Midbrain (tissue), 1 donor: Measurements from ENCODE around the gene ZNF423.
"Not testable (repeated sequence)": the region's sequence is repeated elsewhere in the genome, so short reads cannot be mapped to it uniquely, and the experiment has no call there.

Experiments
- DNase-seq: peaks from one replicate; lab custom pipeline; 2025; lab: John Stamatoyannopoulos, UW

The ZNF423 gene

DNA sequence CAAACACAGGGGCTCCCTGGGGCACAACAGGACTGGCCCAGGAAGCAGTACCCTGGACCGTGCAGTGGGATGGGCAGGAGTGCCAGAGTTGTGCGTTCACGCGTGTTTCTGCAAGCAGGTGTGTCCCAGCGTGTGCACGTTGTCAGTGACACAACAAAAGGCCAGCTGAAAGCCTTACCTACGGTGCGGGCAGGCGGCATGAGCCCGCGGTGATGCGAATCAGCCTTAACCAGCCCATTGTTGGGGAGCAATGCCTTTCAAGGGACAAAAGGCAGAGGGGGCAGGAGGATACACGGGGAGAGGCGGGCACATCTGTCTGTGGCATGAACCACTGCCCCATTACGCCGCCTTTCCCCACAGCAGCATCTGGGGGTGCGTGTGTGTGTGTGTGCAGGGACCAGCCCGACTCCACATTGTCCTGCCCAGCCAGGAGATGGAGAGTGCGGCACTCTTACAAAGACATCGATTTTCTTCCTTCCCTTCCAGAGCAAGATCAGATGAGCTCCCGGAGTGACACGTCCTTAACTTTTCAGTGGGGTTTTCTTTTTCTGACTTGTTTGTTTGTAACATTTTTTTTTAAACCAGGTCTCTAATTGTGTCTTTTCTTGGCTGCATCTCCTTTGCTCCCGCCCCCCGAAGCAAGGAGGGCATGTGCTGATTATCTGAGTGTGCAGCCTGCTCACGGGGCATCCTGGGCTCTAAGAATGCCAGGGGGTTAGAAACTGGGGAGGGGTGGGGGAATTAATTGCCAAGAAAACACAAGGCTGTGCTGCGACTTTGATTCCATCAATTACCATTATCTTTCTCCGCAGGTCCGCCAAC is 158.1 kb downstream of the ZNF423 start:
- no peak for DNase-seq

DNA sequence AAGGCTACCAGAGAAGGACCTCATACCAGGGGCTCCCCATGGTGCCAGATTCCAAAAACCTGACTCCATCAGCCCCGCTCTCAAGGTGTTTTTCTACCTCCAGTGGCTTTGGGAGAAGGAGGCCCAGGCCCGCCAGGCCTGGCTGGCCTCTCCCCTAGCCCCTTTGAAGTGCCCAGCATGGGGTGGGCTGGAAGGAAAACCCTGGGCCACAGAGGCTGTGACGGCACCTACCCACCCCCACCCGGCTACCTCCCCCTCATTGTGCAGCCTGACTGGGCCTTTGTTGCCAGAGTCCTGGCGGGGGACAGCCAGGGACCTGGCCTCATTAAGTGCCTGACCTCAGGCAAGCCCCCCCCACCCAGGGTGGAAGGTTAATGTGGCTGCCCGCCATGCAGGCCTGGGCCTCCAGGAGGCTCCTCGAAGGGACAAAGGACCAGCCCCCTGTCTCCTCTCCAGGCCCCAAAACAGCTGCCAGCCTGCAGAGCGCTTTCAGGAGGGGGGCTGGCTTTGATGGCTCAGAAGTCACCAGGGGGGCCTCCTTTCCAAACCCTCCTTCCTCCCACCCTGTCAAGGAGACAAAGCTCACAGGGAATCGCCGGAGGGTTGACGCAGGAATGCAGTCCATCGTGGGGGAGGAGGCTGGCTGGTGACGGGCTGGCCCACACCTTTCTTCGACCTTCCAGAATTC is 159.4 kb downstream of the ZNF423 start:
- no peak for DNase-seq

DNA sequence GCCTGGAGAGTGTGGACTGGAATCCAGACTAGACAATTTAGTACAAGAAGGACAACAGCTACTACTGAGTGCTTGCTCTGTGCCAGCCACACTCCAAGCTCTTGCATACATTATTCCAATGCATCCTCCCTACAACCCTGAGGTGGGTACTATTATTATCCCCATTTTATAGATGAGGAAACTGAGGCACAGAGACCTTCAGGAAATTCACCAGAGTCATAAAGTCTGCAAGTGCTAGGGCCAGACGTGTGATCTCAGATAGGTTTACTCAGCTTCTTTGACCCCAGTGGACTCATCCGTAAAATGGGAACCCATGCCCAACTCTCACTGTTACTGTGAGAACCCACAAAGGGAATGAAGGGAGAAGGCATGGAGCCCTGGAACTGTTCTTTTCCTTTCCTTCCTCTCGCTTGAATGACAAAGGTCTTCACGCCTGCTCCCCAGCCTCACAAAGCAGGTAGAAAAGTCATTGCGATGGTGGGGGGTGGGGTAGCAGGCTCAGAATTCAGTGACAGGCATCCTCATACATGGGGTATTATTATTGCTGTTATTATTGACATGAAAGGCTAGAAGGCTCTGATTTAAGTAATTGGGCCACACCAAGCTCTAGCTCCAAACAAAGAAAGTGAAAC is 160.0 kb downstream of the ZNF423 start:
- DNase-seq: no peak

DNA sequence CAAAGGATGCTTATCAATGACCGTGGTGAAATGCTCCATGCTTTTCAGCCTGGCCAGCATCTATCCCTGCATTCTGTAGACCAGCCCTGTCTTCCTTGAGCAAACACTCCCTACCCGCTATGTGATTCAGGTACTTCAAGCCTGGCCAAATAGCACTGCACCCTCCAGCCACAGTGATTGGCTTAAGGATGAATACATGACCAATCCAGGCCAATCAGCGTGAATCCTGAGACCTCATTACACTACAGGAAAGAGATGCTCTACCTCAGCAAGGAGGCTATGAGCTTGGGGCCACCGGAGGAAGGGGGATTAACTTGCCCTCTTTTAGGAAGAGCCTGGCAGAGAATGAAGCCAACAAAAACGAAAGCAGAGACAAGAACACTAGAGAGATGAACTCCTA is 162.5 kb downstream of the ZNF423 start:
- DNase-seq: no peak

DNA sequence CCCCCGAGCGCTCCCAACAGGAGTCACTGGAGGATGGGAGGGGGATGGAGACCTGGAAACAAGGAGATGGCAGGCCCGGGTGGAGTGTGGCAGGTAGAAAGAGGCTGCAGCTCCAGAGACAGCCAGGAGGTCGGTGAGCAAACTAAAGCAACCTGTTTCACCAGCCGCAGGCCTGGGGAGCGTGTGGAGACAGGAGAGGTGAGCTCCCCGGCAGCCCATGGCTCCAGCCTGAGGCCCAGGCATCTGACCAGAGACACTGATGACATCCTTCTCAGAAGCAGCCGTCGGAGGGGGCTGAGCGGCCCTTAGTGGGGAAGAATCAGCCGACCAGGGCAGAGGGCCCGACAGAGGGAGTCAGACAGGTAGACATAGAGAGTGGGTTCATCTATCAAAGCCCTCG is 165.1 kb downstream of the ZNF423 start:
- no peak for DNase-seq

DNA sequence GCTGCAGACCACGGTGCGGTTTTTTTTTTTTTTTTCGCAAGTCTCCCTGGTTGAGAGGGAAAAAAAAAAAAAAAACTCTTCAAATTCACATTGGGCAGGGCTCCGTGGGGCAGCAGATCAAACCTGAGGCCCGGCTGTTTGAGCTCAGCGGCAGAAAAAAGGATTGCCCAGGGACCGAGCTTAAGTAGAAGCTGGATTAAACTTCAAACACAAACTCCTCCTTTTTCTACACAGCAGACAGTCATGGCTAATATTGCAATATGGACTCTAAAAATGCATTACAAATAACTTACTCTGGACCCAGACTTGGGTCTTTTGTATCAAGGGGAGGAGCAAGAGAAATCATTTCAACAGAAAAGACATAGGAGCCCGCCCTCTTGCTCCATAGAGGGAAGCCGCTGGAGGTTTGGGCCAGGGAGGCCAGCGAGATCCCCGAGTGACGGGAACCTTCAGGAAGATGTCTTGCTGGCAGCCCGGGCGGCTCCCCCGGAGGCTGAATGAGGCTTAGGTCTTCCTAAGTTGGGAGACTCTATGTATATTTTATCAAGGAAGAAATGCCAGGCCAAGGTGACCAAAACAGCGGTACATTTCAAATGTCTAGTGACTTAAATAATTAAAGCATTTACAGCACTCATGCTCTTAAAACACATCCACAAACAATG is 167.7 kb downstream of the ZNF423 start:
- DNase-seq: no peak

DNA sequence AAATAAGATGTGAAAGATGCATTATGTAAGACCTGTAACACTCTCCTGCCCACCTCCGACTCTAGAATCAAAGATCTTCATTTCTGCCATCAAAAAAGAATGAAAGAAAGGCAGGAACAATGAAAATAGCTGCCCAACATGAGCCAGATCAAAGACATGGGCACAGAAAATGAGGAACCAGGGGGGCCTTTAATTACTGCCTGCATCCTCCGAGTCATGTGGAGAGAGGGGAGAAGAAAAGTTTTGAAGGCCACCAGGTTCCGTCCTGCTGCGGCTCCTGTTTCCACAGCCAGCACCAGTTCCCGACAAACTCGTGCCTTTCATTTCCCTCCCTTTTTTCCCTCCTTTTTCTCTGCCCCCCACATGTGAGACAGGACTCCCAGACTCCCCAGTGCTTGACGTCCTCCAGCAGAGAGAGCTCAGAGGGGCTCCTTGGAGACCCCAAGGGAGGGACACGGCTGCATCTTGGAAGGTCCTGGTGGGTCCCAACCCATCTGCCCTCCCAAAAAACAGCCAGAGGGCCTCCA is 168.4 kb downstream of the ZNF423 start:
- no peak for DNase-seq

DNA sequence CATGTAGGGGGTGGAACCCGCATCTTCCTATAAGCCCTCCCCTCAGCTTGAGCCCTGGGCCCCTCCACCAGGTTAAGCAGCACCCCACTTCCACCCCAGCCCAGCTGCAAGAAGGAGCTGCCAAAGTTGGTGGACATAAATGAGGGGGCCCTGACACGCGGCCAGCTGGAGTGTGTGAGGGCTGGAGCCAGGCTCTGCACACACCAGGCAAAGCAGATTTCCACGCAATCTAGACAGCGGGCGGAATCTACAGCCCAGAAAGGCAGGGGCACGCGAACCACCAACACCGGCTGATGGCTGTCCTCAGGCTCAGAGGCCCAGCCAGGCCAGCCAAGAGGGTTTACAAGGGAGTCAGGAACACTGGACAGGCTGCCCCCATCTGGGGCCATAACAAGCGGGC is 171.2 kb downstream of the ZNF423 start:
- no peak for DNase-seq

DNA sequence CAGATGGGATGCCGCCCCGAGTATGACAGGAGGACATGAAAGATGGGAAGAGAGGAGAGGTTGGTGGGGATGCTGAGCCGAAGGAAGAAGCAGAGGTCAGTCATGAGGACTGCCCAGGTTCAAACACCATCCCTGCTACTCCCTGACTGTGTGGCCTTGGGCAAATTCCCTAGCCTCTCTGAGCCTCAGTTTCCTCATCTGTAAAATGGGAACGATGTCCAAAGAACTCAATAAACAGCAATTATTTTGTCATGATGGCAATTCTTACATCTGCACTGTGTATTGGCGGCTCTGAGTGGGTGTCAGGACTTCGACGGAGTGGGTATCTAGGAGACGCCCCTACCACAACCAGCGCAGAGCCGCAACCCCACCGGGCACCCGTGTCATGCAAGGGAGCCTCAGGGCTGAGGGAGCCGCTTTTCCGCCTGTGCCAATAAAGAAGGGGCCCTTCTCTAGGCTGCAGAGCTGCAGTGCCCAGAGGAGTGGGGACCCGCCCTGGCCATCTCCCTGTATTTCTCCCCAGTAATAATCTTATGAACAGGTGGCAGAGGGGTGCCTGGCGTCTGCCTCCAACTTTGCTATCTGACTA is 173.2 kb downstream of the ZNF423 start:
- no peak for DNase-seq

DNA sequence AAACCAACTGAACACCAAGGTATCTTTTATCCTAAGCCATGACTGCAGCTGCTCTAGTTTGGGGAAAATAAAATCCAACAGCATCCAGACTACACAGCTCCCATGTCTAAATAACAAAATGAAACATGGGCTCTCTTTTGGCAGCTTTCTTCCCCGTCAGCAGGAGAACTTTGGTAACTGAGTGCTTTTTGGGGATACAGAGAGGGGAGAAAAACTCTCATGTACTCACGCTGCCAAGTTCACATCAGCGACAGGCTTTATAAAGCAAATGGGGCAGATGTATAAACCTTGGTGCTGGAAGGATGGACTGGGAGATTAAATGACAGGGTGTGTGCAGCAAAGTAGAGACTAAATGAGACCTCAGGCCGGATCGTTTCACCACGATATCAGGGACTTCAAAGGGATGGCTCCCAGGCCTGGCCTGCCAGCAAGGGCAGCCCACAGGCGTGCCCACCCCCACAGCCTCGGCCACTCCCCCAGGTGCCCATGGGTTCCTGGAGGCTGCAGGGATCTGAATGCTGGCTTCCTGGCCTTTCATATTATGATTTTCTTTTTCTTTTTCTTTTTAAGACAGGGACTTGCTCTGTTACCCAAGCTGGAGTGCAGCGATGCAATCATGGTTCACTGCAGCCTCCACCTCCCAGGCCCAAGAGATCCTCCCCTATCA is 174.6 kb downstream of the ZNF423 start:
- DNase-seq: no peak

DNA sequence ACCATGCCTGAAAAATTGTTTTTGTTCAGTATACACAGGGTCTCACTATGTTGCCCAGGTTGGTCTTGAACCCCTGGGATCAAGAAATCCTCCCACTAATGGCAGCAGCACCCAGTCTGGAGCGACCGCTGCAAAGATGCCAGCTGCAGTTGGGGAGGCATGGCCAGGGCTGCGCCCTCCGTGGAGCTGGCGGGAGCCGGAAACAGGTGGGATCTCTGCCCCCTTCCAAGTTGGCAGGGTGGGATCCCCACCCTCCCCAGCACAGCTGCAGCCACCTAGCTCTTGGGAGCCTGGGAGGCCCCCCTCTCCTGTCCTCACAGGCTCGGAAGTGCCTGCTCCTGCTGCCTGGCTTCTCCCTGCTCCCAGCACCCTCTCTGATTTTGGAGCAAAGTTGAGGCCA is 176.8 kb downstream of the ZNF423 start:
- DNase-seq: no peak

DNA sequence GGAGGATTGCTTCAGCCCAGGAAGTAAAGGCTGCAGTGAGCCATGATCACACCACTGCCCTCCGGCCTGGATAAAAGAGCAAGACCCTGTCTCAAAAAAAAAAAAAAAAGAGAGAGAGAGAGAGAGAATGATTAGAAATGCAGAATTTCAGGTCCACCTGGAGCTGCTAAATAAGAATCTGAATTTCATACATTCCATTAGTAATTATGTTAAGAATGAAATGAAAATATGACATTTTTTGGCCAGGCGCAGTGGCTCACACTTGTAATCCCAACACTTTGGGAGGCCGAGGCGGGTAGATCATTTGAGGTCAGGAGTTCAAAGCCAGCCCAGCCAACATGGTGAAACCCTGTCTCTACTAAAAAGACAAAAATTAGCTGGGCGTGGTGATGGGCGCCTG is 178.3 kb downstream of the ZNF423 start:
- not testable (repeated sequence) for DNase-seq

DNA sequence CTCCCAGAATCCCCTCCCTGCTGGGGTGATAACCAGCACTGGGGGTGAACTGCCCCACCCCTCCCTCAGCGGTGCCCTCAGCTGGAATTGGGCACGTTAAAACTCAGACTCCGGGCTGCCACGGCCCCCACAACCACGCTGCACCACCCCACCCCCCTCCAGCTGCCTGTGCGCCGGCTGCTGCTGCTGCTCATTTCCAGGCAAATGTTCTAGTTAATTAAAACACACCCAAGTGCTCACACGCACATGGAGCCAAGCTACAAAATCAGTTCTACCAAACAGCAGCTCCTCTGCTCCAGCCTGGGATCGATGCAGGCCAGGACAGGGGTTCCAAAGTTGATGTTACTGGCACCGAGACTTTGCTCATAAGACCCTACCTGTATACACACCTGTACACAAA is 180.5 kb downstream of the ZNF423 start:
- DNase-seq: no peak

DNA sequence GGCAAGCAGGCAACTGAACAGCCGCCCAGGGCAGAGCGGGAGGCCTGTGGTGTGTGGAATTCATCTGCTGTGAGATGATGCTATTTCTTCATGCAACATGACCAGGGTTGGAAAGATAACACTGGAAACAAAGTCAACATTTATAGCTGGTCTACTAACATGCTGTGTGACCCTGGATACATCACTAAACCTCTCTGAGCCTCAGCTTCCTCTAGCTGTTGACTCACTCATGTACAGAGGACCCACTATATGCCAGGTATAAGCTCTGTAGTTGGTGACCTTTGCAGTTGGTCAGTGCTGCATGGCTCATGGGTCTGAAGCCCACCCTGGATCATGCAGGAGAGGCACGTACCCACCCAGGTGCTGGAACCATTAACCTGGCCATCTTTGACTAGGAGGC is 180.9 kb downstream of the ZNF423 start:
- DNase-seq: no peak

DNA sequence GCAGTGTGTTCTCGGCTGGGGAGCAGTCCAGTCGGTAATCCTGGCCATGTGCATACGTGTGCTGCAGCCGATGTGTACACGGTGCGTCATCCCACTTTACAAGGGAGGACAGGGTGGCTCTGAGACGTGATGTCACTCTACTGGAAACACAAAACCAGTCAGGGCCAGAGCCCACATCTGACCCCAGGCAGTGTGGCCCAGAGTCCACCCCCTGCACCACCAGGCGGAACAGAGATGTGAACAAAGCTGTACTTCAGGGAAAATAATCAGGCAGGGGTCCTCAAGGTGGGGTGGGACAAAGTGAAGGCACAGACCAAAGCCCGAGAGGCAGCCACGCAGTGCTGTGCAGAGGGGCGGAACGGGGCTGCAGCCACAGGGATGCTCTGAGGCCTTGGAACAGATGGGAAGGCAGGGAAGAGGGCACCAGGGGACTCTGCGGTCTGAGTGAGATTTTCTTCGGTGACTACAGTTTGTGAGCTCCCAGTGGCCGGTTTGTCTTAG is 181.5 kb downstream of the ZNF423 start:
- DNase-seq: no peak

DNA sequence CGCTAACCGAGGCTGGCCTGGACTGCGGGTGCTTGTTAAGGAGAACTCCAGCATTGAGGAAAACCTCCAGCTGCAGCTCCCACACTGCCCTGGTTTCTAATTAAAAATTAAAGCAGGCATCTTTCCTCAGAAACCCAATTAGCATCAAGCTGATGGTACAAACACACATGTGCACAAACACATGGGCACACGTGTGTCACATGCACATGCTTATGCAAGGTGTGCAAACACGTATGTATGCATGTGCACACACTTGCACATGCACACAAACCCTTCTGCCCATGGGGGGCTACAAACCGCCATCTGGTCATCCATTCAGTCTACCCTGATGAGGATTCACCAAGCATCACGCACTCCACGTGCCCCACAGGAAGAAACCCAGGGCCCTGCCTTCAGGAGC is 182.5 kb downstream of the ZNF423 start:
- DNase-seq: no peak

DNA sequence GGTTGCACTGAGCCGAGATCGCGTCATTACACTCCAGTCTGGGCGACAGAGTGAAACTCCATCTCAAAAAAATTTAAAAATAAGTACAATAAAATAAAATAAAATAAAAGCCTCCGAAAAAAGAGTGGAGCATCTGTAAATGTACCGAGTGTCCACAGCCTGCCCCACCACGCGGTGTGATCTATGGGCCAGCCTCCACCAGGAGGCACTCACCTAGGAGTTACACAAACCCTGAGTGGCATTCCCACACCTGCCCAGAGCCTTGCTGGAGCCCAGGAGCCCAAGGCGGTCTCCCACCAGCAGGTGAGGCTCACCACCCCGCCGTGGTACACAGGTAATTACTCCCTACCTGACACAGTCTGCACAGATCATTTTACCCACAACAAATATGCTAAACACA is 183.2 kb downstream of the ZNF423 start:
- no peak for DNase-seq

DNA sequence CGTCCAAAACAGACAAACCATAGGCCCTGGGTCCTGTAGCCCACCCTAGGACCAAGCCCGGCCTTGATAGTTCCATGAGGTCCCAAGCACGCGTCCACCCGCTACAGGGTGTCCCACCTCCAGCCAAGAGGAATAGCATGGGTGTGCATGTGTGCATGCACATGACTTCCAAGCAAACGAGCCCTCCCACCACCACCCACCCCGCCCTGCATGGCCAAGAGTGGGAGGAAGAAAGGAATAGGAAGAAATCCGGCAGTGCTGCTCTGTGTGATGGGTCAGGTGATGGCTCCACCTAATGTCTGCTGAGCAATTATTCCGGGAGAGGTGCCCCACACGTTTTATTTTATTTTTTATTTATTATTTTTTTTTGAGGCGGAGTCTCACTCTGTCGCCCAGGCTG is 184.6 kb downstream of the ZNF423 start:
- no peak for DNase-seq

DNA sequence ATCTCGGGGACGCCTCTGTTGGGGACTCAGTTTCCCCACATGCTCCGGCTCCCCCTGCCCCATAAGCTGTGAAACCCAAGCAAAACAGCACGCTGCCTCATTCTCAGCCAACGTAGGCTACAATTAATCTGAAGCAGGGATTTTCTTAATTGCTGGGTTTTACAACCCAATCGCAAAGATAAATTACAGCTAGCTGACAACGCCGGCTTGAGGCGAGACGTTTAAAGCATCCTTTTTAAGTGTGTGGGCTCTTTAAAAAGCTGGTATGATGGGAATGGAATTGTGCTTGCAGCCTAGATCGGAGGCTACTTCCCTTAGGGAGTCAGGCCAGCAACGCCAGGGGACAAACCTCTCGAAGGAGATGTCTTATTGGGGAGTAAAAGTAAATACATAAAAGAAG is 185.3 kb downstream of the ZNF423 start:
- no peak for DNase-seq

DNA sequence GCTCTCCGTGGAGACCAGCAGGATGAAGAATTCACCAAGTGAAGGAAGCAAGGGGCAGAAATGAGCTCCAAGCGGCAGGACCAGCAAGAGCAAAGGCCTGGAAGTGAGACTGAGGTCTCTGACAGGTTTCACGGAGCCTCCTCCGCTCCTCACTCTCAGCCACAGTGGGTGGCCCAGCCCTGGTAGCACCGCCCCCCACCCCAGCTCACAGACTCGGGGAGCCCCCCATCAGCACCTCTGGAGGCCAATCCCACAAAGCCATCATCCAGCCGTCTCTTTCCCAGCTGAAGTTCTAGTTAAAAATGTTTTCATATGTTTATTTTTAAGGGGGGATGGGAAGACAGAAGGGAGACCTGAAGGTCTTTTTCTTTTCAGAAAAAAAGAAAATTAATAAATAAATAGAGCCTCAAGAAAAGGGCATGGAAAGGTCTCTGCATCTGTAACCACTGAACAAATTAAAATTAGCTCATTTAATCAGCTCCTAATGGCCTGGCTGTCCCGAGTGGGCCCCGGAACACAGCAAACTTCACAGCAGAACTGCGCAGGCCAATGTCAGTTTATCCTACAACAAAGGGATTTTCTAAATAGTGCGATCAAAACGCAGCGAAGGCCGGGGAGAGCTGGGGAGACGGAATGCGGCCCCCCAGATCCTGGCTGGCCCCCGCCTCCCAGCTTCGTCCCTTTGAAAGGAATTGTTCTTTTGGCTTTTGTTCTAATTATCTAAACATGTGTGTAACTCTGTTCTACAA is 190.3 kb downstream of the ZNF423 start:
- DNase-seq: no peak
